Measurements from ENCODE around the gene TRMT13.

DNA sequence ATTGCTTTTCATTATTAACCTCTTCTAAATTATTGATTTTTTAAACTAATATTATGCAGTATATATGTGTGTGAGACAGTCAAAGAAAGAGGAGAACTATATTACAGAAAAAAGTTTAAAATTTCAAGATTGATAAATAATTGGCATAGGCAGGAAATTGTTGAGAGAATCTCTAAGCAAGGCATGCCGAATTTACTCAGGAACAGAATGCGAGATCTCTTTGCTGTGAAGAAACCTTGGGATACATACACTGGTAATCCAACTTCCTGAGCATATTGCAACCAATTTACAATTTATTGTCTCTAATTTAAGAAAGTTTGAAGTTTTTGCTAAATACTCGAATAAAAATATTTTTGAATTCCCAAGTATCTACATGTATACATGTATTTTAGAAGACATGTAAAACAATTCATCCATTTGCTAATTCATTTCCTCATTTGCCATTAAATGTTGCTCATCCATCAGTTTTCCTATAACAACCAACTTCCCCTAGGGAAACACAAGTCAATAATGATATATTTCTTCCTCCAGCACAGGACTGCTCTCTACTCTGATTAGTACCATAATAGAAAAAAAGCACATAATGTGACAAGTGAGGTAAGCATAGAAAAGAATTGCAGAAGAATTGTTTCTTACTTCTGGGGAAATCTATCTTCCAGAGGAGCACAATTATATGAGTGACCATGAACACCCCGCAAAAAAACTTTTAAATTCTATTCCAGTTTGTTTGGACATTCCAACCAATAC lies 44.5 kb downstream of the TRMT13 start:
- TF ChIP-seq CTCF (IDR thresholded peaks at IDR 0.05): no peak
- TF ChIP-seq POLR2A (IDR thresholded peaks at IDR 0.05): no peak

Measured in uterus (tissue), 2 donors.